HG03469 (cell line): ENCODE data around the gene IGSF10.

ENCODE experiments used
- ATAC-seq: cut with Tn5 transposase; IDR thresholded peaks from one replicate; pipeline ENCODE4 v1.9.1; 2021; ENCODE audit warnings: mild to moderate bottlenecking, moderate library complexity, moderate number of reproducible peaks; ENCODE audit not compliant: unreplicated experiment

IGSF10 gene

GRCh38 chr3:151467069-151467468, 6.2 kb upstream of the IGSF10 start:
- no peak for ATAC-seq

DNA sequence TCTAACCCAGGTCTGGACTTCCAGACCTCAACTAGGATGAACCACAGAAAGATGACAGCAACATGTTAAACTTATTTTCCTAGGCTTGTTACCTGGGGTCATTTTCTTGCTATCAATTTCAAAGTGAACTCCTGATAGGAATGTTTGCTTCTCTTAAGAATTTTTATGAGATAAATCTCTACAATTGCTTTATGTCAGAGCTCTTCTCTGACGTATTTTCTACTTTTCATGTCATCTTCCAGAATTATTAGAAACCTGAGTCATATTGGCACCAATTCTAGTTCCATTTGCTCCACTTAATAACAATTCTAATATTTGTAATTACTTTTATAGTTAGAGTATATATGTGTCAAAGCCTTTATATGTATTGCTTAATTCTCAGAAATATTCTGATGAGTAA, 2.1 kb upstream of the IGSF10 start:
- no peak for ATAC-seq

DNA sequence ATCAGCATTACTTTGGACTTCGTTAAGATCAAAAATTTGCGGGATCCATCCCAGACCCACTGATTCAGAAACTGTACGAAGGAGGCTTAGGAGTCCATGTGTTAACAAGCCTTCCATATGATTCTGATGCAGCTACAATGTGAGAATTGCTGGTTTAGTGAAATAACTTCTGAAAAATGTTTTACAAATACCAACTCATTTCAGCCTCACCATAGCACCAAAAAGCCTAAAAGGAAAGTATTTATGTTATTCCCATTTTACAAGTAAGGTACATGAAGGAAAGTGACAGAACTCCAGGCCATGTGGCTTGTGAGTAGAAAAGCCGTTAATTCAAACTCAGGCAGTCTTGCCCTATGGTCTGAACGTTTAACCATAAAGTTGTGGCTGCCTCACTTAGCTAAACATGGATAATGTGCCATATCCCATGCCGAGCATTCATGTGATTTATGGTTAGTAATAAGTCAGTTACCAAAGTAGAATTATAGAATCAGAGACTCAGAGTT, 1.5 kb upstream of the IGSF10 start:
- no peak for ATAC-seq

- ATAC-seq: no peak
Measured at GRCh38 chr3:151460228-151460627, 633 bp downstream of the IGSF10 start.

DNA sequence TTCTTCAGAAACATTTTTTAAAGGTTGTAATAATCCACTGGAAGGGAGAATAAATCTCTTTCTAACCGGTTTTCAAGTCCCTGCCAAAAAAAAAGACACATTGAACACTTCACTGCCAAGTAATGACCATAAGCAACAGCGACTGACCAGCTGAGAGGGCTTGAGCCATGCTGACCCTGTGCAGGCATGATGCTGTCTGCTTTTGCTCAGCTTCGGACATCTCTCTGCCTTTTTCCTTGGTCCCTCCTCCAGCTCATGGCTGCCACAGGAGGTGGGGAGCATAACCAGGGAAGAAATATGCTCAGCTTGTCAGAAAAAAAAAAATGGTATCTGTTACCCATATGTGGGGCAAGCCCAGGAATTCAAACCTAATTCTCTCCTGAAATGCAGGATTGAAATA, 1.5 kb downstream of the IGSF10 start:
- no peak for ATAC-seq

DNA sequence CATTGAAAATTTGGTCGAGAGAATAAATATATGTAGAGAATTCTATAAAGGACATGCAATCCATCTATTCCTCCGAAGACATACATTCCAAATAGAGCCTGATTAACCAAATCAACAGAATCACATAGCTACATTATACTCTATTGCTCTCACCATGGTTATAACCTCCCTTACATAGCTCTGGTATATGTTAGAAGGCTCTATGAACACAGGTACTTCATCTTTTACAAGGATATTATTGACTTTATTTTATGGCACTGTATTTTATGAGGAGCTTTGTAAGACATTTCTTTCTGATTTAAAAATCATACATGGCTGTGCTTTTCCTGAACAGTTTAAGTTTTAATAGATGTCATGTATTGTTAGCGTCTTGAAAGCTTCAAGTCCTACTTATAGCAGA, 4.8 kb downstream of the IGSF10 start:
- no peak for ATAC-seq

- ATAC-seq: no peak
Measured at GRCh38 chr3:151452841-151453240, 8.0 kb downstream of the IGSF10 start.

DNA sequence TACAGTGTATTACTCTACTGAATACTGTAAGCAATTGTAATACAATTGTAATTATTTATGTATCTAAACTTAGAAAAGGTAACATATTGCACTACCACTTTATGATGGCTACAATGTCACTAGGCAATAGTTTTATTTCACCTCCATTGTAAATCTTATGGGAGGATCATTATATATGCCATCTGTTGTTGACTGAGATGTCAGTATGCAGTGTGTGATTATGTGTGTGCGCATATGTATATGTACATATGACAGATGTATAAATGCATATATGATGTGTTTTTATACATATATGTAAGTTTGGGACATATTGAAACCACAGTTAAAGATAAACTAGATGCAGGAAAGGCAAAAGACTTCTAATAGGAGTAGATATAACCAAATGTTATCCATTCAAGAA, 8.5 kb downstream of the IGSF10 start:
- ATAC-seq: no peak

- ATAC-seq: no peak
Measured at GRCh38 chr3:151446002-151446340, 14.9 kb downstream of the IGSF10 start.

- ATAC-seq: no peak
Measured at GRCh38 chr3:151445273-151446001, 15.4 kb downstream of the IGSF10 start.

GRCh38 chr3:151443583-151443982, 17.3 kb downstream of the IGSF10 start:
- no peak for ATAC-seq

DNA sequence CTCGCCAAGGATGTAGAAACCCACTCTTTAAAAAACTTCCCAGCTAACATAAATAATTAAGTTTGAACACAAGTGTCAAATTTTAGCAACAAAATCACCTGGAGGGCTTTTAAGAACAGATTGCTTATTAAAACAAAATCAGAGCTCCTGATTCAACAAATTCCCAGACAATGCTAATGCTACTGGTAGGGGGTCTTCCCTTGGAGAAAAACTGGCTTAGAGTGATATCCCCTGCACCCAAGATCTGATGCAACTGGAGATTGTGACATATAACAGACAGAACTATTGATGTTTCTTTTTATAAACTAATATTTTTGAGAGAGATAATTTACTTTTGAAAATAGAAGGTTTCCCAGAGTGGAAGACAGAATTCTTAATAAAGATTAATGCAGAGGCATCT, 19.9 kb downstream of the IGSF10 start:
- ATAC-seq: no peak

DNA sequence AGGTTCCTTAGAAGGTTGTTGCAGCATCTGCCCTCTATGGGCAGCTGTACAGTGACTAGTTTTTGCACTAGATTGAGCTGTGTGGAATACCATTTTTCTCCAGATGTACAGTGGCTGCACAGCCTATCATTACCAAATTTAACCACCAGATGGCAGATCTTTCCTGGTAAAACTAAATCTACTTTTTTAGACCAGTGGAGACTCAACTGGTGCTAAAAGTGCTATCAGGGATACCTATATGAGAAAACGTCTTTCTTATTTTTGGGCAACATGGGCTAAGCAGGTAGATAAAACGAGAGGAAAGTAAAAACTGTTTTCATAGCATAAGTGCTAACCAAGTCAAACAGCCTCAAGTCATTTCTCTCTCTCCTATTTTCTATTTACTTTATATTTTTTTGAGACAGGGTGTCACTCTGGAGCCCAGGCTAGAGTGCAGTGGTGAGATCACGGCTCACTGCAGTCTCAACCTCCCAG, 21.2 kb downstream of the IGSF10 start:
- peak; percentile 90 for ATAC-seq

DNA sequence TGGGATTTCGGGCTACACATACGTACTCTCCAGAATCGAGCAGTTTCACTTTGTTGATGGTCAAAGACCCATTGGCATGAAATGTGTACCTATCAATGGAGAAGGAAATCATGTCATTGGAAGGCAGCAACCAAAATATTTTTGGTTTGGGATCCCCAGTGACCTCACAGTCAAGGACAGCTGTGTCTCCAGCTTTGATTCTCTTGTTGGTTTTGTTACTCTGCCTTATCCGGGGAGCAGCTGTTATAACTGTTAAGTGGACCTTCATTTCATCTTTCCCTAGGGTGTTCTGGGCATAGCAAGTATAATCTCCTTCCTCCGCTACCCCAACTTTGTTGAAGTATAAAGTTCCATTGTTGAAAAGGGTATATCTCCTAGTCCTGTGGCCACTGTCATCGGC, 23.0 kb downstream of the IGSF10 start:
- no peak for ATAC-seq

DNA sequence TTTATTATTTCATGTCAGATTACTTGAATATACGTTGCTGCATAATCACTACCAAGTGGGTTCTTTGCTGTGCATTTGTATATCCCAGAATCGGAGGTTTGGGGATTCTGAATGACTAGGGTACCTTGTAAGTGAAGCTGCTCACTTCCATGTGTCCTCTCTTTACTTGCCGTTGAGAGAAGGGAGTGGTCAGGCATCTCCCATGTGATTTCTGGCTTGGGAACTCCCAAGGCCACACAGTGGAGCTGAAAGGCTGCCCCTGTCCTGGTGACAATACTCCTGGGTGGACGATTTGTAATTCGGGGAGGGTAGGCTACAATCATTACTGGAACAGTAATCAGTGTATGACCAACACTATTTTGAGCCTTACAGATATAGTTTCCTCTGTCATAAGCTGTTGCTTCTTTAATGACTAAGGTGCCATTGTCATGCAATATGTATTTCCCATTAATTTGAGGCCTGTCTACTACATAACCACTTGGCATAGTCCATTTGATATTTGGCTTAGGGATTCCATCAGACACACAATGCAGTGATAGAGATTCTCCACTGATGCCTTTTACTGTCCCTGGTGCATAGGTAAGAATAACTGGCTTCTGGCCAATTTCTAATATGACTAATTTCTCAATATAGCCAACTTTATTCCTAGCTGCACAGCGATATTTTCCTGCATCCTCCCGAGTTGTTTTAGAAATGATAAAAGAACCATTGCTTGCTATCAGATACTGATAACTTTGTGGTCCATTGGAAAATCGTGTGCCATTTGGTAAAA, 24.0 kb downstream of the IGSF10 start:
- ATAC-seq: no peak

DNA sequence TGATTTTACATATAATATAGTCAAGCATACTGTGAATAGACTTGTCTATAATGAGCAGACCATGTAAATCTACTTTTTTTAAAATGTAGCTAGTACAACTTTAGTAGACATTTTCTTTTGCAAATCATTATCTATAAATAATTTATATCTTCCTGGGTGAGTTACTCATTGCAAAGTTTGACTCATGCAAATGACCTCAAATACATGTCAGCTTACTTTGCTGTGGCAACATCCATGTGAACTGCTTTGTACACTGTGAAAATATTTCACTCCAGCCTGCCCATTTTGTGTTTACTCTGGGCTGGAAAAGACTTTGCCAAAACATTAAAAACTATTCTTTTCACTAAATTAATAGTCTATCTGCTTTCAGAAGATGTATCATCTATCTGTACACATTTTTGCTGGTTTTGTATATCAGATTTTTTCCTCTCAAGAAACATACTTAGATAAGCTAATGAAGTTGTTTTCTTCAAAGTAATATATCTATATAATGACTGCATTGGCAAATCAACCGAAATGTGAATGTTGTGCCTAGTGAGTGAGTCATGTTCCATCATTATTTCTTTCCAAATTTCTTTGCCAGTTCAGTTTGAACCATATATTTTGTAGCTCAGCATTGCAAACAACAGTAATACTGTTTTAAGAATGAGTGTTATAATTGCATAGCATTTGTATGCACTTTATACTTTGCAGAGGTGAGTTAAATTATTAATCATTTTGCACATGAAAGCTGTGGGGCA, 26.5 kb downstream of the IGSF10 start:
- ATAC-seq: no peak

DNA sequence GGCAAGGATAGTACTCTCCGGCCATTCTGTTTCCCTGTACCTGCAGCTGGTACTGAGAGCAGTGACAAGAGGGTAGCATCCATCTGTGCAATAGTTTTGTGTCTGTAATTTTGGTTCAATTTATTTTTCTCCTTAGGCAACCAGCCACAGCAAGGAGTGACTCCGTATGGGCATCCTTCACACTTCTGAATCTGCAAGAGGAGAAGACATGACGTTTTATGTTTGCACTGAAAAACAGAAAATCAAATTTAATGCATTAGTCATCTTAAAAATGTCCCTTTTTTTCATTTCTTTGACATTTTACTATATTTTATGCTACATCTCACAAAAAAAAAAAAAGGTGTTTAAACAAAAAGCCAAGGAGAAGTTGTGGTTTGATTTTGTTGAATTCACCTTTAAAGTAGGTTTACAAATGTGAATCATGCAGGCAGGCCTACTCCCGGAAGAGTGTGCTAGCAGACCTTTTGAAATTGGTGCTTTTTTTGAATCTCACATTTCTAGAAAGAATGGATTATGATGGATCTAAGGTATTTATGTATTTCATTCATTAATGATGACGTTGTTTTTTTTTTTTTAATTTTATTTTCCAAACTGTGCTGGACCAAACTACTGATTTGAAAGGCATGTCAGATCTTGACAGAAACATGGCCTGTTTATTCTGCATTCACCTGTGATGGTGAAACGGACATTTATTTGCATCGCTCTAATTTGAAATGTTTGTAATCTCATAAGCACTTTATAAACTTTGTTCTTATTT, 28.1 kb downstream of the IGSF10 start:
- no peak for ATAC-seq

DNA sequence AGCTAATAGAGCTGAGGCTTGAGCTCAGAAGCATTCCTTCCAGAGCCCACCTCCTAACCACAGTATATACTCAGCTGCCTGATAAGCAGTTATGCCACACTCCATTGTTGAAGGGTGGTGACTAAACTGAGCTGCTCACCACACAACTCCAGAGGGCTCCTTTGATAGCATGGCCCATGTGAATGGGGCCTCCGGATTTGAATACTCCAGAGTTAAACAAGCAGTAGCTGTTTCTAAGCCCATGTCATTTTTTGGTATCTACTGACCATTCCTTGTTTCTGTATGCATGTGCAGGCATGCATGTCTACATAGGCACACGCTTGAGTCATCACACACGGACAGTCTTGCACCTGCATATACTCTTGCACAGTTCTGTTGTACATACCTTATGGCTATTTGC, 28.9 kb downstream of the IGSF10 start:
- ATAC-seq: no peak

DNA sequence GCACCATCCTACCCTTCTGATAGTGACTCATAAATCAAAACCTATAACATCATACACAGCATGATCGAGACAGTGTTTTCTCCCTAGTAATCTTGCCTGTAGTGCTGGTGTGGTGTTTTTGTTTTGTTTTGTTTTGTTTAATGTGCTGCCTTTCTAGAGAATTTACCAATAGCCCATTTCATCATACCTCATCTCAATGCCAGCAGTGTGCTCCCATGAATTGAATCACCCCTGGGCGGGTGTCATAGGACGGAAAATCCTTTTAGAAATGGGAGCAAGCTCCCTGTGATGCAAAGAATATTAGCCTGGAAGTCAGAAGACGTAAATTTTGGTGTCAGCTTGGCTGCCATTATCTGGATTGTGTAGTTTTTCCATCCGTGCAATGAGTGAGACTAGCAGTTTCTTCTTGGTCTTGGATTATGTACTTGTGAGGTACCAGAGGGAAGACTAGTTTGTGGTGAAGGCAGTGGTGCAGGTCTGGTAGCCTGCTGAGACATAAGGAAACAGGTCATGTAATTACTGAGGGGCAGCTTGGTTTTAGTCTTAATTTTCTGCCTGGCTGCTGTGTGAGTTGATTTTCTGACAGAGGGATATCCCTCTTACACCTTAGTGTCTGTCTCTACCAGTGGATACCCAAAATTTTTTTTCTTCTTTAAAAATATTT, 29.9 kb downstream of the IGSF10 start:
- peak; percentile 42 for ATAC-seq

DNA sequence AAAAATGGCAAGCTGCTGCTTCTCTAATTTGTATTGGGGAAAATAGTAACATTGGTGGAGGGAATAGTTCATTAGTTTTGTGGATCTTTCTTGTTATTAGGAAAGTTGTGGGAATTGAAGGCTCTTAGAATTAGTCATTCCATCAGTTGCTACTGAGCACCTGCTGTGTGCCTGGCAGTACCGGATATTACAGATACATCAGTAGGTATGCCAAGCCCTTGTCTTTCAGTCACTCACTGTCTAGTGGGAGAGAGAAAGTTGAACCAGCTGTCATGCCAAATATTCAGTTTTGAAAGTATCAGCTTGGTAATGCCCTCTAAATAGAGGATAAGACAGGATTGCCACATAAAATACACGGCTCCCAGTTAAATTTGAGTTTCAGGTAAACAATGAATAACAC, 32.5 kb downstream of the IGSF10 start:
- no peak for ATAC-seq

GRCh38 chr3:151426341-151426657, 34.6 kb downstream of the IGSF10 start:
- peak; percentile 64 for ATAC-seq
